CD4-positive, CD25-positive, alpha-beta regulatory T cell (primary cell): ENCODE results near the gene NAA80. TPM values are rescaled to one million over a fixed set of nuclear protein-coding genes. Genes with fewer than 3 reads are reported as not detected.
"Not testable (repeated sequence)": the region's sequence is repeated elsewhere in the genome, so short reads cannot be mapped to it uniquely, and the experiment has no call there.

Experiments used
- ATAC-seq, 2 donors: fragments of 150-1000 bp; cut with Tn5 transposase; one replicate each; pipeline ENCODE4 v1.10.0; 2021; ENCODE audit warnings: low read depth in 2 of 2, moderate number of reproducible peaks in 2 of 2, moderate library complexity in 1 of 2
- DNase-seq, 3 donors: peaks; one replicate each; pipeline versions ENCODE4 v3.0.0 to v3.0.0-alpha.2; 2012 to 2022; ENCODE audit warnings: mixed read lengths in 1 of 3
- H3K27ac ChIP-seq: one replicate; pipeline ENCODE4 v1.7.0; 2013; ENCODE audit warnings: mild to moderate bottlenecking, low read length; ENCODE audit not compliant: insufficient read depth, poor library complexity, severe bottlenecking
- H3K27me3 ChIP-seq: one replicate; pipeline ENCODE4 v1.7.0; 2013; ENCODE audit warnings: low read length; ENCODE audit not compliant: control insufficient read depth, insufficient read depth
- H3K36me3 ChIP-seq: one replicate; pipeline ENCODE4 v1.7.0; 2013; ENCODE audit warnings: mild to moderate bottlenecking, low read length, moderate library complexity; ENCODE audit not compliant: control insufficient read depth, insufficient read depth
- H3K4me1 ChIP-seq: 2 replicates; pipeline ENCODE4 v1.7.0; 2013; ENCODE audit warnings: mild to moderate bottlenecking, low read length; ENCODE audit not compliant: insufficient read depth, control insufficient read depth, poor library complexity, severe bottlenecking
- H3K4me3 ChIP-seq: one replicate; pipeline ENCODE4 v1.7.0; 2013; ENCODE audit warnings: low read depth, mild to moderate bottlenecking, low read length, moderate library complexity
- H3K9me3 ChIP-seq, 2 experiments: 1 replicate in 1 of 2; 2 replicates in 1 of 2; pipeline ENCODE4 v1.7.0; 2013; ENCODE audit warnings: low read length in 2 of 2, mild to moderate bottlenecking in 1 of 2, moderate library complexity in 1 of 2; ENCODE audit not compliant: control insufficient read depth in 2 of 2
- H3K27ac Mint-ChIP-seq, 3 donors: one replicate each; pipeline ENCODE4 v1.8.0; 2020 to 2022; ENCODE audit warnings: mild to moderate bottlenecking in 3 of 3, mixed read lengths in 3 of 3, moderate library complexity in 2 of 3
- H3K27me3 Mint-ChIP-seq: one replicate; pipeline ENCODE4 v1.8.0; 2022; ENCODE audit warnings: mild to moderate bottlenecking, mixed read lengths
- H3K36me3 Mint-ChIP-seq: one replicate; pipeline ENCODE4 v1.8.0; 2020; ENCODE audit warnings: mixed read lengths
- H3K4me1 Mint-ChIP-seq, 4 donors: one replicate each; pipeline ENCODE4 v1.8.0; 2020 to 2022; ENCODE audit warnings: mixed read lengths in 4 of 4, mild to moderate bottlenecking in 1 of 4
- H3K4me3 Mint-ChIP-seq, 4 donors: one replicate each; pipeline ENCODE4 v1.8.0; 2020 to 2022; ENCODE audit warnings: mild to moderate bottlenecking in 4 of 4, mixed read lengths in 4 of 4, moderate library complexity in 3 of 4
- H3K9me3 Mint-ChIP-seq, 7 donors: one replicate each; pipeline ENCODE4 v1.8.0; 2020 to 2022; ENCODE audit warnings: mixed read lengths in 7 of 7, mild to moderate bottlenecking in 3 of 7, moderate library complexity in 2 of 7
- polyA plus RNA-seq, 4 donors: library from polyadenylated mRNA; unstranded; fragments of 300-500 nt; fragmentation: Illumina TruSeq; gene quantifications; one replicate each; pipeline ENCODE4 v1.2.3, GENCODE V29; 2021
- total RNA-seq: library from RNA; stranded (reverse); gene quantifications from one replicate; pipeline ENCODE4 v1.2.3, GENCODE V29; 2022

Gene NAA80
- total and polyA plus RNA-seq, 5 donors from 2014 or later = 13.6 to 31.9 (median 15.1) TPM

DNA sequence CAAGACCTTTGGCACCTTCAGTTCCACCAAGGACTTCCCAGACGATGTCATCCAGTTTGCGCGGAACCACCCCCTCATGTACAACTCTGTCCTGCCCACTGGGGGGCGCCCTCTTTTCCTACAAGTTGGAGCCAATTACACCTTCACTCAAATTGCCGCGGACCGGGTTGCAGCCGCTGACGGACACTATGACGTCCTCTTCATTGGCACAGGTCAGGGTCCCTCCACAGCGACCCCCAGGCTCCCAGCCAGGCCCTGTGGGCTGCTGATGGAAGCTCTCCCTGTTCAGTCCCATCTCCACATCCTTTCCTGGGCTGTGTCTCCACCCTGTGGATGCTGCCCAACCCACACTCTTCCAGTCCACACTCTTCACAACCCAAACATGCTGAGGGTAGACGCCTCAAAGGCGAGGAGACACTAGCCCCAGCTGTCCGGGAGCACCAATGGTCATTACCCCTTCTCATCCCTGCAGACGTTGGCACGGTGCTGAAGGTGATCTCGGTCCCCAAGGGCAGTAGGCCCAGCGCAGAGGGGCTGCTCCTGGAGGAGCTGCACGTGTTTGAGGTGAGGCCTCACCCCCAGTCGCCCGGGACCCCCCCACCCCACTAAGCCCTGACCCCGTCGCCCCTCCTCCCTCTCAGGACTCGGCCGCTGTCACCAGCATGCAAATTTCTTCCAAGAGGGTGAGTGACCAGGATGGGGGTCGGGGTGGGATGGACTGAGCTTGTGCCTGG, 24.7 kb downstream of the NAA80 start:
- ATAC-seq (peak in 1 of 2 donors; percentile 35), DNase-seq (peak; percentile 56 to 84 (median 64))
- Histone ChIP-seq H3K4me1 (peaks cover 29% of the 10 kb centered on the region), H3K27me3 (peaks cover 8% of the 10 kb centered on the region), H3K27ac (no peak overlapping the region), H3K4me3 (no peak overlapping the region), H3K9me3 (no peaks in the 10 kb centered on the region), H3K36me3 (no peaks in the 10 kb centered on the region)
- H3K36me3 Mint-ChIP-seq = no peaks in the 10 kb centered on the region
- H3K27ac Mint-ChIP-seq = peak overlapping the region in 2 of 3 donors; percentile 6 to 65
- H3K4me3 Mint-ChIP-seq = peak overlapping the region; percentile 52 to 73 (median 62)
- H3K4me1 Mint-ChIP-seq = peaks cover 0 to 28% (median 13%) of the 10 kb centered on the region in 4 donors
- H3K9me3 Mint-ChIP-seq = peaks cover 0 to 2% (median 0%) of the 10 kb centered on the region in 7 donors
- peaks cover 55% of the 10 kb centered on the region for H3K27me3 Mint-ChIP-seq

- H3K27me3 ChIP-seq = peaks cover 8% of the 10 kb centered on the region
- Mint-ChIP-seq H3K27ac (no peak overlapping the region), H3K27me3 (peaks cover 55% of the 10 kb centered on the region), H3K9me3 (peaks cover 0 to 2% (median 0%) of the 10 kb centered on the region in 7 donors), H3K4me3 (no peak overlapping the region), H3K36me3 (no peaks in the 10 kb centered on the region), H3K4me1 (peaks cover 0 to 28% (median 14%) of the 10 kb centered on the region in 4 donors)
- H3K9me3 ChIP-seq = no peaks in the 10 kb centered on the region
- DNase-seq (no peak), ATAC-seq (no peak)
- H3K27ac ChIP-seq = no peak overlapping the region
- H3K4me1 ChIP-seq = peaks cover 29% of the 10 kb centered on the region
- H3K4me3 ChIP-seq = no peak overlapping the region
- H3K36me3 ChIP-seq = no peaks in the 10 kb centered on the region
Measured at GRCh38 chr3:50273689-50274065, 25.5 kb downstream of the NAA80 start.

- Mint-ChIP-seq H3K4me3 (peak overlapping the region; percentile 63 to 91 (median 82)), H3K27me3 (peaks cover 55% of the 10 kb centered on the region), H3K27ac (peak overlapping the region in 1 of 3 donors; percentile 87), H3K36me3 (no peaks in the 10 kb centered on the region), H3K4me1 (peaks cover 0 to 28% (median 15%) of the 10 kb centered on the region in 4 donors), H3K9me3 (peaks cover 0 to 2% (median 0%) of the 10 kb centered on the region in 7 donors)
- ATAC-seq (peak; percentile 84 to 87), DNase-seq (peak; percentile 74 to 82 (median 80))
- Histone ChIP-seq H3K9me3 (no peaks in the 10 kb centered on the region), H3K27ac (no peak overlapping the region), H3K4me3 (no peak overlapping the region), H3K27me3 (peaks cover 7% of the 10 kb centered on the region), H3K36me3 (no peaks in the 10 kb centered on the region), H3K4me1 (peaks cover 29% of the 10 kb centered on the region)
Measured at GRCh38 chr3:50272911-50273688, 26.1 kb downstream of the NAA80 start.

- H3K4me1 Mint-ChIP-seq = peaks cover 0 to 28% (median 15%) of the 10 kb centered on the region in 4 donors
- H3K9me3 ChIP-seq, ATAC-seq, H3K27me3 ChIP-seq, H3K36me3 Mint-ChIP-seq, H3K27ac Mint-ChIP-seq, H3K9me3 Mint-ChIP-seq, H3K4me3 ChIP-seq, H3K27ac ChIP-seq, DNase-seq, H3K36me3 ChIP-seq: not testable (repeated sequence)
- peak overlapping the region in 3 of 4 donors; percentile 63 to 83 (median 81) for H3K4me3 Mint-ChIP-seq
- H3K4me1 ChIP-seq = peaks cover 29% of the 10 kb centered on the region
- H3K27me3 Mint-ChIP-seq = peaks cover 49% of the 10 kb centered on the region
Measured at GRCh38 chr3:50272538-50272910, 26.7 kb downstream of the NAA80 start.

GRCh38 chr3:50271314-50271936, 27.8 kb downstream of the NAA80 start:
- no peak overlapping the region for H3K27ac ChIP-seq
- no peaks in the 10 kb centered on the region for H3K36me3 Mint-ChIP-seq
- peaks cover 29% of the 10 kb centered on the region for H3K4me1 ChIP-seq
- H3K27ac Mint-ChIP-seq = no peak overlapping the region
- no peaks in the 10 kb centered on the region for H3K9me3 ChIP-seq
- H3K36me3 ChIP-seq = no peaks in the 10 kb centered on the region
- peaks cover 0 to 2% (median 0%) of the 10 kb centered on the region in 7 donors for H3K9me3 Mint-ChIP-seq
- DNase-seq = no peak
- H3K27me3 Mint-ChIP-seq = peaks cover 43% of the 10 kb centered on the region
- H3K4me1 Mint-ChIP-seq = peaks cover 0 to 28% (median 15%) of the 10 kb centered on the region in 4 donors
- H3K4me3 Mint-ChIP-seq = peak overlapping the region in 1 of 4 donors; percentile 7
- H3K27me3 ChIP-seq = peaks cover 6% of the 10 kb centered on the region
- no peak for ATAC-seq
- H3K4me3 ChIP-seq = no peak overlapping the region

- Histone ChIP-seq H3K4me3 (no peak overlapping the region), H3K9me3 (no peaks in the 10 kb centered on the region), H3K36me3 (no peaks in the 10 kb centered on the region), H3K27ac (no peak overlapping the region), H3K4me1 (peaks cover 21% of the 10 kb centered on the region), H3K27me3 (peaks cover 6% of the 10 kb centered on the region)
- Mint-ChIP-seq H3K27ac (no peak overlapping the region), H3K9me3 (peaks cover 0 to 2% (median 0%) of the 10 kb centered on the region in 7 donors), H3K27me3 (peaks cover 41% of the 10 kb centered on the region), H3K4me3 (no peak overlapping the region), H3K4me1 (peaks cover 0 to 23% (median 15%) of the 10 kb centered on the region in 4 donors), H3K36me3 (no peaks in the 10 kb centered on the region)
- DNase-seq = no peak
- no peak for ATAC-seq
Measured at GRCh38 chr3:50270422-50271224, 28.6 kb downstream of the NAA80 start.

DNA sequence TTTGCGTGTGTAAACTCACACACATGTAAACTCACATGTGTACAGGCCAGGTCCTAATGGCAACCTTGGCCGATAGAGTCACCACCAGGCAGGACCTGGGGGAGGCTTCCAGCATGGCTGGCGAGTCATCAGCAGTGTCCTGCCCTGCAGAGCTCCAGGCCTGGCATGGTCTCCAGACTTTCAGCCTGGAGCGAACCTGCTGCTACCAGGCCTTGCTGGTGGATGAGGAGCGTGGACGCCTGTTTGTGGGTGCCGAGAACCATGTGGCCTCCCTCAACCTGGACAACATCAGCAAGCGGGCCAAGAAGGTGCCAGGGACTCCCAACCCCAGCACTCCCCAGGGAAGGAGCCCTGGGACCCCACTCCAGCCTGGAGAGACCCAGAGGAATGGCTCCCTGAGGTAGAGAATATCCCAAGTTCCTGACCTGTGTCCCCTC, 29.2 kb downstream of the NAA80 start:
- Mint-ChIP-seq H3K4me1 (peaks cover 0 to 18% (median 14%) of the 10 kb centered on the region in 4 donors), H3K9me3 (peaks cover 0 to 2% (median 0%) of the 10 kb centered on the region in 7 donors), H3K27me3 (peaks cover 36% of the 10 kb centered on the region), H3K27ac (peak overlapping the region in 1 of 3 donors; percentile 74), H3K36me3 (no peaks in the 10 kb centered on the region), H3K4me3 (no peak overlapping the region)
- peaks cover 6% of the 10 kb centered on the region for H3K27me3 ChIP-seq
- no peak overlapping the region for H3K4me3 ChIP-seq
- DNase-seq = no peak
- no peak overlapping the region for H3K27ac ChIP-seq
- H3K9me3 ChIP-seq = no peaks in the 10 kb centered on the region
- peaks cover 15% of the 10 kb centered on the region for H3K4me1 ChIP-seq
- no peaks in the 10 kb centered on the region for H3K36me3 ChIP-seq
- no peak for ATAC-seq
